Endothelial cell of umbilical vein (primary cell): ENCODE data around the gene IL6. TPM values are rescaled to one million over a fixed set of nuclear protein-coding genes. Genes with fewer than 3 reads are reported as not detected.
A peak's percentile ranks its signal among the peaks of the same experiment; 100 is the strongest.

Experiments used
- BruUV-seq: library from RNA; stranded (reverse); fragments of 400-500 nt; replicated peaks from 2 replicates; lab custom pipeline; 2021; lab: Mats Ljungman, UMichigan
- CTCF ChIA-PET: fragments of 300-600, 350-600 bp; sonication (Branson Sonifier 250); formaldehyde crosslinking; loops from one replicate; lab custom pipeline; 2021; ENCODE audit warnings: antibody characterized with exemption, inconsistent platforms; lab: Charles Lee
- POLR2A ChIA-PET: fragments of 300-600, 350-600 bp; sonication (Branson Sonifier 250); formaldehyde crosslinking; loops from one replicate; lab custom pipeline; 2021; ENCODE audit warnings: antibody characterized with exemption, inconsistent platforms; lab: Charles Lee
- DNase-seq: peaks from one replicate; pipeline ENCODE4 v3.0.0-alpha.2; 2011; ENCODE audit warnings: low read depth, low spot score
- FAIRE-seq: peaks from 2 replicates; lab custom pipeline; 2011; peaks lifted over from hg19 to GRCh38; lab: Jason Lieb, UNC
- H2AFZ ChIP-seq: 2 replicates; pipeline ENCODE4 v1.6.0; 2012; ENCODE audit warnings: low read depth, low read length, control low read depth, inconsistent platforms
- H3K27ac ChIP-seq: 2 replicates; pipeline ENCODE4 v1.5.1; 2011; ENCODE audit warnings: low read depth, mild to moderate bottlenecking, control low read depth, low read length, moderate library complexity; ENCODE audit not compliant: insufficient read depth
- H3K27me3 ChIP-seq, 2 experiments: 2 replicates each; pipeline versions ENCODE4 v1.6.0 to v1.6.1; 2011; ENCODE audit warnings: low read length in 2 of 2, mixed read lengths in 1 of 2; ENCODE audit not compliant: control insufficient read depth in 2 of 2, insufficient read depth in 2 of 2
- H3K36me3 ChIP-seq, 2 experiments: 2 replicates in 1 of 2; 3 replicates in 1 of 2; pipeline ENCODE4 v1.5.1; 2011; ENCODE audit warnings: low read length in 2 of 2, mild to moderate bottlenecking in 1 of 2, moderate library complexity in 1 of 2; ENCODE audit not compliant: control insufficient read depth in 2 of 2, insufficient read depth in 2 of 2; ENCODE audit errors: extremely low read depth in 1 of 2
- H3K4me1 ChIP-seq: 3 replicates; pipeline ENCODE4 v1.5.1; 2011; ENCODE audit warnings: mild to moderate bottlenecking, low read length; ENCODE audit not compliant: control insufficient read depth, insufficient read depth; ENCODE audit errors: extremely low read depth
- H3K4me2 ChIP-seq: 2 replicates; pipeline ENCODE4 v1.6.1; 2011; ENCODE audit warnings: low read length, control low read depth, mixed read lengths; ENCODE audit not compliant: insufficient read depth
- H3K4me3 ChIP-seq, 3 experiments: fragments of 200-600 bp in 1 of 3; sonication (generic), shearing (Covaris generic) in 1 of 3; replicated peaks in 1 of 3; 2 replicates each; pipeline ENCODE4 v1.5.1; 2011 to 2016; ENCODE audit warnings: control low read depth in 3 of 3, low read length in 3 of 3, mild to moderate bottlenecking in 2 of 3, inconsistent platforms in 1 of 3, low read depth in 1 of 3, moderate library complexity in 1 of 3; ENCODE audit not compliant: insufficient read depth in 1 of 3
- H3K79me2 ChIP-seq: 2 replicates; pipeline ENCODE4 v1.6.0; 2012; ENCODE audit warnings: low read length, inconsistent platforms; ENCODE audit not compliant: control insufficient read depth, insufficient read depth
- H3K9ac ChIP-seq: replicated peaks from 2 replicates; pipeline ENCODE3; 2011; ENCODE audit warnings: low read length, control low read depth; ENCODE audit not compliant: insufficient read depth; ENCODE audit errors: extremely low read depth
- H3K9me1 ChIP-seq: replicated peaks from 3 replicates; pipeline ENCODE4 v1.6.0; 2011; ENCODE audit warnings: mild to moderate bottlenecking, low read length; ENCODE audit not compliant: control insufficient read depth, insufficient read depth; ENCODE audit errors: extremely low read depth
- H3K9me3 ChIP-seq: replicated peaks from 2 replicates; pipeline ENCODE4 v1.5.1; 2012; ENCODE audit warnings: low read length, inconsistent platforms; ENCODE audit not compliant: control insufficient read depth, insufficient read depth
- H4K20me1 ChIP-seq: replicated peaks from 2 replicates; pipeline ENCODE3; 2011; ENCODE audit warnings: mild to moderate bottlenecking, low read length; ENCODE audit not compliant: control insufficient read depth, insufficient read depth; ENCODE audit errors: extremely low read depth
- EZH2 ChIP-seq: IDR thresholded peaks from 2 replicates; pipeline ENCODE4 v1.6.1; 2012; ENCODE audit warnings: borderline replicate concordance, low read depth, mild to moderate bottlenecking, moderate library complexity, low read length, inconsistent platforms; ENCODE audit not compliant: severe bottlenecking
- FOS ChIP-seq: IDR thresholded peaks from 2 replicates; pipeline ENCODE4 v1.6.1; 2011; ENCODE audit warnings: mild to moderate bottlenecking, low read length, moderate library complexity, borderline replicate concordance; ENCODE audit not compliant: insufficient read depth
- JUN ChIP-seq: IDR thresholded peaks from 2 replicates; pipeline ENCODE4 v1.6.1; 2011; ENCODE audit warnings: borderline replicate concordance, low read depth; ENCODE audit not compliant: insufficient read length, insufficient read depth
- POLR2AphosphoS5 ChIP-seq: IDR thresholded peaks from 2 replicates; pipeline ENCODE4 v1.6.1; 2012; ENCODE audit warnings: low read depth, mild to moderate bottlenecking, control low read depth, low read length, moderate library complexity; ENCODE audit not compliant: insufficient read depth
- dilution Hi-C: fragments of 300-500 bp; cut with MboI; formaldehyde crosslinking; loops from one replicate; pipeline ENCODE4 v1.15.0; 2019; ENCODE audit warnings: low sequenced_read_pairs; ENCODE audit not compliant: extremely low pct_ligation_motif_present
- intact Hi-C: fragments of 100-400 bp; cut with micrococcal nuclease; formaldehyde crosslinking; loops from one replicate; pipeline ENCODE4 v1.10.0; 2022
- polyA plus RNA-seq, 4 experiments: library from polyadenylated mRNA; depleted of rRNA in 3 of 4; stranded (reverse) in 3 of 4; unstranded in 1 of 4; fragments of >200 nt; gene quantifications; 2 replicates each; pipeline versions ENCODE4 v1.2.1 to v1.2.3, GENCODE V29; 2011 to 2012; ENCODE audit warnings: missing spikeins in 1 of 4
- total RNA-seq: library from RNA; stranded (reverse); gene quantifications from 2 replicates; pipeline ENCODE4 v1.2.3, GENCODE V29; 2021
- TF ChIP-seq, protein P1 (sequence below), 2 donors: IDR thresholded peaks; 1 replicate in 1 of 2; 2 replicates in 1 of 2; pipeline ENCODE4 v1.5.1; 2011; ENCODE audit warnings: low read length in 2 of 2, mild to moderate bottlenecking in 2 of 2, moderate library complexity in 2 of 2, control low read depth in 1 of 2, inconsistent platforms in 1 of 2, low read depth in 1 of 2; ENCODE audit not compliant: insufficient read depth in 1 of 2; ENCODE audit errors: extremely low read depth in 1 of 2

The IL6 gene
- total and polyA plus RNA-seq, 2 donors (not counting 3 experiments of a cell fraction or from before 2014, with no cell fraction given) = 11.0 to 16.5 TPM

DNA sequence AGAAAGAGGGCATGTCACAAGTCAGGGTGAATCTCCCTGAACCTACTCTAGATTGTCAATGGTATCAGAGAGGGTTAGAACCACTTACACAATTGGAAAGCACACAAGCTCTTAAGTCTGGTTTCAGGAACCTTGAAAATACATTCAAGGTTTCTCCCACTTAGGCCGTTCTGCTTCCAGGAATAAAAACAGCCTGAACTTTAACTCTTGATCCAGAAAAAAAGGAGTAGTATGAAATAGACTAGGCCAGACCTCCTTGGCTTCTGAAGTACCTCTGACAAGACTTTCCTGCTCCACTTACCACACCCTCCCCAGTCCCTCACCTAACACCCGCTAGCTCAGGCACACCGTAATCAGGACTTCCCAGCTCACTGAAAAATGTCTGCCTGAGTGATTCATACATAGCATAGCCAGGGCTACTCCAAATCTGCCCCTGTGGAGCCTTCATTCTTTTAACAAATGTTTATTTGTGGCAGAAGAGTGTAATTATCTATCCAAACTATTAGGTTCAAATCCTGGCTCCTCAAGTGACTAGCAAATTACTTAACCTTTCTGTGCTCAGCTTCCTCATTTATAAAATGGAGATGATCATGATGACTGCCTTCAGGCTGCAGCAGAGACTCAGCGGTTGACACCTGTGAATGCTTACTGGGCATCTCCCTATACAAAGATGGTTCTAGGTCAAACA, 30.3 kb upstream of the IL6 start:
- ChIA-PET POLR2A (interaction anchor here (0.7 kb wide), 1 partner anchor 21 kb away, joined by 5 read pairs; no protein-coding TSS in a partner anchor), CTCF (interaction anchor here (0.7 to 5.1 kb wide), 6 partner anchors 10 to 31 kb away, joined by 3 to 21 read pairs (median 4); partner anchors contain the start of gene IL6)
- no TSS peak for BruUV-seq
- no peak for TF ChIP-seq EZH2
- TF ChIP-seq JUN = no peak
- TF ChIP-seq, protein P1, sequence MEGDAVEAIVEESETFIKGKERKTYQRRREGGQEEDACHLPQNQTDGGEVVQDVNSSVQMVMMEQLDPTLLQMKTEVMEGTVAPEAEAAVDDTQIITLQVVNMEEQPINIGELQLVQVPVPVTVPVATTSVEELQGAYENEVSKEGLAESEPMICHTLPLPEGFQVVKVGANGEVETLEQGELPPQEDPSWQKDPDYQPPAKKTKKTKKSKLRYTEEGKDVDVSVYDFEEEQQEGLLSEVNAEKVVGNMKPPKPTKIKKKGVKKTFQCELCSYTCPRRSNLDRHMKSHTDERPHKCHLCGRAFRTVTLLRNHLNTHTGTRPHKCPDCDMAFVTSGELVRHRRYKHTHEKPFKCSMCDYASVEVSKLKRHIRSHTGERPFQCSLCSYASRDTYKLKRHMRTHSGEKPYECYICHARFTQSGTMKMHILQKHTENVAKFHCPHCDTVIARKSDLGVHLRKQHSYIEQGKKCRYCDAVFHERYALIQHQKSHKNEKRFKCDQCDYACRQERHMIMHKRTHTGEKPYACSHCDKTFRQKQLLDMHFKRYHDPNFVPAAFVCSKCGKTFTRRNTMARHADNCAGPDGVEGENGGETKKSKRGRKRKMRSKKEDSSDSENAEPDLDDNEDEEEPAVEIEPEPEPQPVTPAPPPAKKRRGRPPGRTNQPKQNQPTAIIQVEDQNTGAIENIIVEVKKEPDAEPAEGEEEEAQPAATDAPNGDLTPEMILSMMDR (IDR thresholded peaks at IDR 0.05; ENCODE audit: extremely low read depth in 1 of 2, insufficient read depth in 1 of 2, low read depth in 1 of 2, low read length in 2 of 2) = no peak
- no peak for TF ChIP-seq FOS
- TF ChIP-seq POLR2AphosphoS5 = no peak
- dilution Hi-C loops = no loop called here
- no peaks in the 10 kb centered on the region for H3K9me3 ChIP-seq
- no peaks in the 10 kb centered on the region for H3K79me2 ChIP-seq
- H3K9ac ChIP-seq = no peak overlapping the region
- DNase-seq = peak; percentile 24
- intact Hi-C loops = no loop called here
- peaks cover 23% of the 10 kb centered on the region for H3K4me1 ChIP-seq
- FAIRE-seq = peak; percentile 31
- H3K27me3 ChIP-seq = no peaks in the 10 kb centered on the region
- H3K4me3 ChIP-seq = no peak overlapping the region
- no peak overlapping the region for H3K4me2 ChIP-seq
- no peaks in the 10 kb centered on the region for H4K20me1 ChIP-seq
- no peaks in the 10 kb centered on the region for H3K36me3 ChIP-seq
- H2AFZ ChIP-seq = peak overlapping the region; percentile 50
- H3K27ac ChIP-seq = no peak overlapping the region
- no peaks in the 10 kb centered on the region for H3K9me1 ChIP-seq
